G401.6 (cell line): ENCODE measurements around the gene DMGDH.

Experiments used
- FAIRE-seq: peaks from 2 replicates; lab custom pipeline; 2012; peaks lifted over from hg19 to GRCh38; lab: Jason Lieb, UNC

The DMGDH gene

DNA sequence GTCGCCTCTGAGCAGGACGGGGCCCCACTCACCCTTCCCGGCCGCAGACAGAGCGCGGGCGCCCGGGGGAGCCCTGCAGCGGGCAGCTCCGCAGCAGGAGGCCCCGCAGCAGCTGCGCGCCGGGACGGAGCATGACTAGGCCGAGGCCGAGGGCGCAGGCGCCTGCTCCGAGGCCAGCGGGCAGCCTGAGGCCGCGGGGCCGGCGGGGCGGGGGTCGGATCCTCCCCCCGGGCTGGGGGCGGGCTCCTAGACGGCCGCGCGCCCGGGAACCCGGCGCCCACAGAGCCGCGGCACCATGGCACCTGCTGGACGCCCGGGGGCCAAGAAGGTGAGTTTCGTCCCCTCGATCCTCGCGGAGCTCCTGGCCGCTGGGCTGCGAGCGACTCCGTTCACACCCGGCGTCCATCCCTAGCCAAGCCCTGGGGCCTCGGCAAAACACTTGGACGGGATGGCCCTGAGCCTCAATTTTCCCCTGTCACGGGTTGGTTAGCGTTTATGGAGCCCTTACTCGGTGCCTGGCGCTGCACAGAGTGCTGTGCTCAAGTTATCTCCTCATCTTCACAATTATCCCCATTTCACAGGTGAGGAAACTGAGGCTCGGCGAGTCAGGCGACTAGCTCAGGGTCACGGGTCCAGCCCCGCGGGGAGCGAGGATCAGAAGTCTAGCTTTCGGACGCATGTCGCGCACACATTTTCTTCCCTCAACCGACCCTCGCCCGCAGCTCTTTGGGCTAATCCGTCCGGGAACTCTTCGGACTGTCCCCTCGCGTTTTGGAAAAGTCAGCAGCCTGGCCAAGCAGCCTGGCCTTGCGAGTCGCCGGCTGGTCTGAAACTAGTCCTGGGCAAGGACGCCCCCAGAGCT lies at the start of gene DMGDH, which contains the start of gene BHMT2:
TSS of gene DMGDH (minus strand) at position 187 of the 862 bp plus-strand sequence. CDS start at position 133, 54 bp downstream.
TSS of gene BHMT2 (plus strand) at position 280 of the 862 bp plus-strand sequence. CDS start at position 296, 16 bp downstream.
- FAIRE-seq, result no peak

DNA sequence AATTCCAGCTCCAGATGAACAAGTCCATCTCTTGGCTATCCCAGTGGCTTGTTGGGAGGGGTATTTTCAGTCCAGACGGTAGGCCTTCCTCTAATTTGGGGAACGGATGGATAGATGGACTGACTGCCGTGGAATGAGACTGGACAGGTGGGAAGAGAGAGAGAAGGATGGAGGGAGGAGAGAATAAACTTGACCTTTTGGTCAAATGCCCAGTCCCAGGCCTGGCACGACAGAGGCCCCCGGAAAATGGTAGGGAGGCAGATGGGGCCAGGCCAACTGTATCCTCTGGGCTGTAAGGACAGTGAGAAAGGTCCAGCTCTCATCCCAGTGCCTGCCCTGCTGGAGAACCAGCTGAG lies 43.2 kb upstream of the DMGDH start:
- FAIRE-seq, result no peak

DNA sequence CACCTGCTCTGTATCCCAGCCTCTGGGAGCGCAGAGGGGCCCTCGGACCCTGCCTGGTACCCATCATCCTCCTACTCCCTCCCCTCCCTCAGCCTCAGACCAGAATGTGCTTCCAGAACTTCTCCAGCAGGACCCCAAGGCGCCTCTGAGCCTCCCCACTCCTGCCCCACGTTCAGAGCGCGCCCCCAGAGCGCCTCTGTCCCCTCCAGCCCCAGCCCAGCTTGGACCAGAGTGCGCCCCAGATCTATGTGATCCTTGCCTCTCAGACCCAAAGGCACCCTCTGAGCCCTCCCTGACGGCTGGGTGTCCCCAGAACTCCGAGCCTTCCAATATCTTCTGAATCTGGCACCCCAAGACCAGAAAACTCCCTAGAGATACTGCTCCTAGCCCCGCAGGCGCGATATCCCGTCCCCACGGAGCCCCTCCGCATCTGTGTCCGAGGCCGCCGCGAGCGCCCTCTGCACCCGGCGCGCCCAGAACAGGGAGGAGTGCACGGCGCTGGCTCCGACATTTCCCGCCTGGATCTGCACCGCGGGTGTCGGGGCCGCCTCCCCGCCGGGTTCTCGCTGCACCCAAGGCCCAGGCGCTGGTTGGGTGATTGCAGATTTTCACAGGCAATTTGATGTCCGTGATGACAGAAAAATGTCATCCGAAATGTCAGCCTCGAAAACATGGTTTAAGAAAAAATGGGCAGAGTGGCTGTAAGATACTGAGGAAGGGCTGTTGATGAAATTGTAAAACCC lies 42.7 kb upstream of the DMGDH start:
- FAIRE-seq, result no peak

DNA sequence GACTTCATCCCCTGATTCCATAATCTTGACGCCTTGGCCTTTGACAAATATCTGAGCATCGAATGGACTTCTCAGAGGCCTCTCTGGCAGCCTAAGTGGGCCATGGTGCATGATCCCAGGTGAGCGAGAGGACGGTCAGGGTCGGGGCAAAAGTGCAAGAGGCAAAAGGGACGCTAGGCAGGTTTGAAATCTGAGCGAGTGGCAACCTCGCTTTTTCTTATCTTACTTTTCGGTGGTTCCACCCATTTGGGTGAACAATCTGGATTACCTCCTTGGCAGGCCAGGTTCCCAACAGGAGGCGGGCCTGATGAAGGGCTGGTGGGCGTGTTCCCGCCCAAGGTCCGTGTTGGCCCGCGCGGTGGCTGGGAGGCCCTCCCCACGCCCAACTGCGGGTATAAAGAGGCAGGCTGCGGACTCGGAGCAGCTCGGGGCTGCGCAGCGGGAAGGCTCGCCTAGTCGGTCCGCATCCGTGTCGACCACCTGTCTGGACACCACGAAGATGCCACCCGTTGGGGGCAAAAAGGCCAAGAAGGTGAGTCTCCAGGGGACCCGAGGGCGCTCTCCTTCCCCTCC lies 42.0 kb upstream of the DMGDH start, which contains the start of gene BHMT:
TSS of gene BHMT (plus strand) at position 423 of the 573 bp plus-strand sequence. CDS start at position 500, 77 bp downstream.
- no peak for FAIRE-seq

DNA sequence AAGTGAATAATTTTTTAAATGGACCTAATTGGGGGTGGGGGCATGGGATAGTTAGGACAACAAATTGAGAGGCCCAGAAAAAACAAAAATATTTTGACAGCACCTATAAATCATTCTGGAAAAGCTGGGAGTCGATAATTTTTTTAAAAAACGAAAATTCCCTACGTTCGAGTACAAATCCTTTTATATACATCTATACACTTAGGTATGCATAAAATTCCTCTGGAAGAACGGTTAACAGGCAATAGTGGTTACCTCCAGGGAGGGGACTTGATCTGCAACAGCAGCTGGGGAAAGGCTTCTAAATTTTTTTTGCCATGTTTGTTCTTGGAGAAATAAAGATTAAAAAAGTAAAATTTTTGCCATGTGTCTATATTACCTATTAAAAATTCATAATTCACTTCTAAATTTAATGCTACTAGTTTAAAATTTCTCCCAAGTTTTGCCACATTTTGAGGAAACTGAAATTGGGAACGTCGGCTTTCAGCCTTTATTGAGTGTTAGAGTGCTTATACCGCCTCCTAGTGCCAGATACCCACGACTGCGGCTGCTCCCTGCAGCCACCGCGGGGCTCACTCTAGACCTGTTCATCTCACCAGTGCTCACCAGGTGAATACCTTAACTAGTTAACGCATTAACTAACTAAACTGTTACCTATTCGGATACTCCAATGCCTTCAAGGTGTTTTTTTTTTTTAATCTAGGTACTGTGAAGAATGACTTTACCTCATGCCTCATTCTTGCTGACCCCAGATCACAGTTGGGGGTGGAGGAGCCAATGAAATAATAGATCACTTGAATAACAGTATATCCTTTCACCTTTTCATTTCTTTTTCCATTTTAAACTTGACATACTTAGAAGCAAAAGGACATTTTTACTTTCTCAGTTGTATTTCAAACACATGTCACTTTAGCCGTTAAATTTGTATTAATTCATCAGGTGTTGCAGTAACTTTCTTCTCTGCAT lies 40.3 kb upstream of the DMGDH start:
- no peak for FAIRE-seq

DNA sequence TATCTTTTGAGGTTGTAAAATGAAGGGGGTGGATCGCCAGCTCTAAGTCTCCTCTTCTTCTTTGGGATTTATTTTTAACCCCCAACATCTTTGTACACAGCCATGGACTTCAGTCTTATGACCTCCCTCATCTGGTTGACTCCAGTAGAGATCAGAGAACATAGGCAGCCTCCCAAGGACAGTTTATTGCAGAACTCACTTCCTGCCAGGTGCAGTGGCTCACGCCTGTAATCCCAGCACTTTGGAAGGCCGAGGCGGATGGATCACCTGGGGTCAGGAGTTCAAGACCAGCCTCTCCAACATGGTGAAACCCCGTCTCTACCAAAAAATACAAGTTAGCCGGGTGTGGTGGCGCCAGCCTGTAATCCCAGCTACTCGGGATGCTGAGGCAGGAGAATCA lies 39.3 kb upstream of the DMGDH start:
- FAIRE-seq, result no peak

DNA sequence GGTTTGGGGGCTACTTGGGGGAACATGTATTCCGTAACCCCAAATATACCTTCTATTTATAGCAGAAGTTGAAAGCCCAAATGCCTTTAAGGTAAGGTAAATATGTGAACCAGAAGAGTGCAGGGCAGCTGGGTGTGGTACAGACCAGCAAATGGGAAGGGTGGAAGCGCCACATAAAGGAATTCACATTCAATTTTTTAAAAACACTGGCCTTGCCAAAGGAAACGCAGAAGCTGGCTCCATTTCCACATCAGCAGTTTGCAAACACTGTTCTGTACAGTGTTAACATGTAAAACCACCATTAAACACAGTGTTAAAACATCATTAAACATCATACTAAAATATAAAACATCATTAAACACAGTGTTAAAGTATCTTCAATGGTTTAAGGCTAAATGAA lies 38.6 kb upstream of the DMGDH start:
- FAIRE-seq, result no peak

DNA sequence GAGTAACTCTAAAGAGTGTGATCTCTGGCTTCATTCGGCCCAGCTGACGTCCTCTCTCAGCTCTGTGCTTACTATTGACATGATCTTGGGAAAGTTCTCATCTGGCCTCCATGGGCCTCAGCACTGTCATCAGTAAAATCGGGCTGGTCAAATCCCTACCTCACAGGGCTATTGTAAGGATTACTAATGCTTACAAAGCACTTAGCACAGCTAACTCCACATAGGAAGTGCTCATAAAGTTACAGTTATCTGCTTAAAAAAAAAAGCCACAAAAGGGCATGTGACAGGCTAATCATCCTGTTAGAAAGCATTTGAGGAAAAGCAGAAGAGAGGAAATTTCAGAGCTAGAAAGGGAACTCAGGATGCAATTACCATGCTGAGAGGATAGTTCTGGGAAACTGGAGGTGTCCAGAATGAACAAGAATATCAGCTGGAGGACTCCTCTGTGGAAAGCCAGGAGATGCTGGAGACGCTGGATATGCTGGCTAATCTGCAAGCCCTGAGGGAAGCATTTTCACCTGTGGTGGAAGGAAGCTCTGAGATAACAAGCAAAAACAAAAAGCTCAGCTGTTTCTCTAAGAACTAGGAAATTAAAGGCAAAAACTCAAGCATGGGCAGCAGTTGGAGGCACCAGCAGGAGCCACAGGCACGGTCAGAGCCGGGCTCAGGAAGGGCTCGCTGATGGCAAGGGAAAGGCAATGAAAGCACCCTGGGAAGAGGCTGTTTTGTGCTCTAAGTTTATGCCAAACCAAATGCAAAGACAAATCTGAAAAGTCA lies 37.7 kb upstream of the DMGDH start:
- no peak for FAIRE-seq

DNA sequence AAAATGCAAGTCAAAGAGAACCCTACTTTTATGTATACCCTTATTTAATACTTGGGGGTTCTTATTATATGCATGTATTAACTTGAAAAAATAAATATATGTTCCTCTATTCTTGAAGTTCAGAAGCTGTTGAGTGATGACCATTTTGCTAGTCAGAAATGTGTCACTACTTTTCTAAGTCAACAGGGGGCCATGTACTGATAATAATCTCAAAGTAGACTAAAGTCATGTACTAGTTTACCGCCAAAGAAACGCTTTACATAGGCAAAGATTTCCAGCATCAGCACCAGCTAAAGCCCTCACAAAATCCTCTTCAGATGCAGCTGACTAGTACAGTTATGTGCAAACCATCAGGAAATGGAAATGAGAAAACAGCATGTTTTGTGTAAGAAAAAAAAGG lies 36.4 kb upstream of the DMGDH start:
- FAIRE-seq, result no peak

DNA sequence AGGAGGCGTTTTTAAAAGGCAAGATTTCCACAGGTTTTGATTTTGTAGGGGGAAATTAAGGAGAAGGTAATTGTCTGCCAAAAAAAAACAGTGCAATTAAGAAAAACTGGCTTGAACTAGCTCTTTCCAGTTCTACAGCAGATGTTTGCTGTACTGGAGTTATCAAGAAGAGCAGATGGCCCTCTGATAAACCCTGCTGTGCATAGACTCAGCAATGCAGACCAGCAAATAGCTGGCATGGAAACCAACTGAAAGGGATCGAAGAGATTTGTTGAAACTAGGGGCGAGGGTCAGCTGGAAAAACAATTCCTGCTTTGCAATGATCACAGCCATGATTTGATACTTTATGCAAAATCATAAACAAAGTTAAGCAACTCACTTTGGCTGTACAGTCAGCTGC lies 24.3 kb upstream of the DMGDH start:
- no peak for FAIRE-seq

DNA sequence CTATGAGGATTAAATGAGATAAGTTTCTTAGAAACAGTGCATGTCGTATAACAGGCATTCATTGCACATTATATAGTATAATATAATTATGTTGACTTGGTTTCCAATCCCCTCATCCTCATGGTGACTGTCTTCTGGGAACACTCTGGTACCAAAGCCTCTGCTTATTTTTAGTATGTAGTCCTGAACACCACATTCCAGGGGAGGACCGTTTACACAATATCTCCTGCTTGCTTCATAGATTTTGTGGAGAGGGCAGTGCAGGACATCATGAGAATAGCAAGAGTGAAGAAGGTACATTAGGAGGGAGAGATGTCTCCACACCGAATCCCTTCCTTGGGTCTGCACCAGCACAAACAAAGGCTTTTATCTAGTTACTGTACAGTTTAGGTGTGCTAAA lies 21.6 kb upstream of the DMGDH start:
- FAIRE-seq, result no peak

DNA sequence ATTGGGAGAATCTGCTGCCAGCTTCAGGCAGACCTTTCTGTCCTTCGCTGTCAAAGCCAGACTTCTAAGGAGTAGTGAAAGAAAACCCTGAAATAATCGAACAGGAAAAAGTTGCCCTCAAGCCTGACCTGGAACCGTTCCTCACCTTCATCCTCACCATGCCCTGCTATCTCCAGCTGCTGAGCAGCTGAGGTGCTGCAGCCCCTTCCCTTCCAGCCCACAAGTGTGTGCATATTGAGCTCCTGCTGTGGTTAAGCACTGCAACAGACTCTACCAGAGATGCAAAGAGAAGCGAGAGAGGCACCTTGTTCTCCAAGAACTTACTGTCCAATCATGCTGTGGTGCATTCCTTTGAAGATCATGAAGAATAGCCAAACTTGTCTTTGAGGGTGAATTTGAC lies 19.0 kb upstream of the DMGDH start:
- FAIRE-seq, result no peak

DNA sequence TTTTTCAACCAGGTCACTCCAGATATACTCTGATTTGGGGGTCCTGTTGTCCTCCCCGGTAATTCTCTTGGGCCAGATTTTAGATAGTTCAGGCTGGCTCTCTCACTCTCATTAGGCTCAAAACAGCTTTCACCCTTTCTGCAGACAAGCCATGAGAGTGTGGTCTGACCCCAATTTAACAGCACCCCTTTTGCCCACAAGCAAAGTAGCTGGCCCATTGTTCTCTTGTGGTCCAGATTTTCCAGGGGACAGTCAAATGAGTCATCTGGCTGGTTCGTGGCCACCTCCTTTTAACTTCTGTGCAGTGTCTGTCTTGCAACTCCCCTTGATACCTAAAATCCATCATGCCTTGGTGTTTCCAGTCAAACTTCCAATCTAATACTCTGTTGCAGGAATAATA lies 16.6 kb upstream of the DMGDH start:
- no peak for FAIRE-seq

DNA sequence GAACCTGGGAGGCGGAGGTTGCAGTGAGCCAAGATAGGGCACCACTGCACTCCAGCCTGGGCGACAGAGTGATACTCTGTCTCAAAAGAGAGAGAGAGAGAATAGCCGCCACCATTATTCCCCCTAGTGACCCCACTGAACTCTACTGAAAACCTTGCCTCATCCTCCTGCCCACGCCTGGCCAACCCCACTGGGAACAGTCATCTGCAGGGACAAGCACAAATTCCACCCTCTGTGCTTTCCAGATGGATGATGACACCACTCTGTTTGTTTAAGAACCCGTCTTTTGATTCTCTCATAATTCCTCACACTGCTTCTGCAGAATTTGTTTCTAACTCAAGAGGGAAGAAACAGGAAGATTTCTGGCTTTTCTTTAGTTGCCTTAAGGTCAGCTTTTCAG lies 12.3 kb upstream of the DMGDH start:
- no peak for FAIRE-seq

DNA sequence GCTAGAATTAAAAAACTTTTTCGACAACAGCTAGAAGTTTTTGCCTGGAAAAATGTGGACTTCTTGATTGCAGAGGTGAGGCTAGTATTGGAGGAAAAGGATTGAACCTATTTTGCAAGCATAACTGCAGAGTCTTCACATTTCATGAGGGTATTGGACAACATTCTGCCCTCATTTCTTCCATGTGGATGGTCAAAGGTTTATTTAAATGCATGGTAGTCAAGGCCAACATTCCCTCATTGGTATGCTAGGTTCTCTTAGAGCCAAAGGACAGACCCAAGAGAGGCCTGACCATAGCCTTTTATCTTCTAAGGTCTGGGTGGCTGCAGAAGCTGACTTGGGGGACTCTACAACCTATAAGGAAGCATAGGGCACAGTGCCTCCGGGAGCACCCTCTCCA lies 11.3 kb upstream of the DMGDH start:
- no peak for FAIRE-seq

DNA sequence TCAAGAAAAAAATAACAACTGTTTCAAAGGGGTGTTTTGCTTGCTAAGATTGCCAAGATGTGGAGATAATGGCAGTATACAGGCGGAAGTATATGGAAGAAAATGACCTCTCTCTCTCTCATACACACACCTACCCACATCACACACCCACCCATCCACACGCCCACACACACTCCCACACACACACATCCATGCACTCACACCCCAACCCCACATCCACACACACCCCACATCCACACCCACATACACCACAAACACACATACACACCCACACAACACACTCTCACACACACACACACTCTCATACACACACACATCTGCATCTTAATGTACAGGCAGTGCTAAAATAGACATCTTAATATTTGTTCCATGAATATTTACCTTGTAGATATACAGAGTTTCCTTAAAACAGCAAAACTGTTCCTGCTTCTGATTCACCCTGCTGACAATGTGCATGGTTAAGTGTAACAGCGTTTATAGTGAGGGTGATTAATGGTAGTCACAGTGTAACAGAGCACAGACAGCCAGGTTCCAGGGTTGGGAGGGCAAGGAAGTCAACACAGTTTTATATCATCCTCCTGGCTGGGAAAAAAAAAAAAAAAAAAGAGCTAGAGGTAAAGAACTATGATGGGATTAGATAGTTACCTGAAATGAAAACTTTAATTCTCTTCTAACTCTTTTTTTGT lies 8.3 kb upstream of the DMGDH start:
- FAIRE-seq, result no peak

DNA sequence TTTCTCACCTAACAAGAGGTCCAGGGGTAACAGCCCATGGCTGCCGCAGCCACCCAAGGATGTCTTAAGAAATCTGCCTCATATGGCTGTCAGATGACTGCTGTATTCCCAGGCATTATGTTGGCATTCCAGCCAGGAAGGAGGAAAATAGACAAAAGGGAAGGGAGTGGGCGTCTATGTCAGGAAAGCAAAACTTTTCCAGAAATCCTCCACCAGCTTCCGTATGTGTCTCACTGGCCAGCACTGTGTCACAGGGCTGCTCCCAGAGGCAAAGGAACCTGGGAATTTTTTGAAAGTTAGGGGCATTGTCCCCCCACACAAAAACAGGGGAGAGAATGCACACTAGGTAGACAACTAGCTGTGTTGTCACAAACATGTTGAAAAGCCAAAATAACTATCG lies 7.3 kb upstream of the DMGDH start:
- FAIRE-seq, result no peak

DNA sequence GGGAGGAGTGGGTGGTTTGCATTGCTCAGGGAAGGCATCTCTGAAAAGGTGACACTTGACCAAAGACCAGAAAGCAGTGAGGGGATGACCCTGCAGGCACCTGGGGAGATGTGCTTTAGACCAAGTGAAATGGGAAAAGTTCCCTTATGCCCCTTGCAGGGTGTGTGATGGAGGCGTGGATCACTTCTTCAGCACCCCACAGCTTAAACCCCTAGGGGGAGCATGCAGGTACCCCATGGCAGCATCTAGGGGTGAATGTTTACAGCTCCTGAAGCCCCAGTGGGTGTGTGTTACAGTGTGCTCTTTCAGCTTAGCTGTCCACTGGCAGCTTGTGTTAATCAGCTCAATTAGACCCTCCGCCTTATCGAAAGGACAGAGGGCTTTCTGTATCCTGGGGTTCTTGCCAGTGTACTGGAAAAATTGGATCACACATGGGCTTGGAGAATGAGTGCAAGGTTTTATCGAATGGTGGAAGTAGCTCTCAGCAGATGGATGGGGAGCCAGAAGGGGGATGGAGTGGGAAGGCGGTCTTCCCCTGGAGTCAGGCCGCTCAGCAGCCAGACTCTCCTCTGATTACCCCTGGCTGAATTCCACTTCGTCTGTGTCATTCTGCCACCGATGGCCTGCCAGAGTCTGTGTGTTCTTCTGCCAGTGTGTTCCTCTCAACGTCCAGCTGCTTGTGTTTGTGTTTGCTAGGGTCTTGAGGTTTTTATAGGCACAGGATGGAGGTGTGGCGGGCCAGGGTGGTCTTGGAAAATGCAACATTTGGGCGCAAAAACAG lies 6.4 kb upstream of the DMGDH start:
- FAIRE-seq, result no peak

DNA sequence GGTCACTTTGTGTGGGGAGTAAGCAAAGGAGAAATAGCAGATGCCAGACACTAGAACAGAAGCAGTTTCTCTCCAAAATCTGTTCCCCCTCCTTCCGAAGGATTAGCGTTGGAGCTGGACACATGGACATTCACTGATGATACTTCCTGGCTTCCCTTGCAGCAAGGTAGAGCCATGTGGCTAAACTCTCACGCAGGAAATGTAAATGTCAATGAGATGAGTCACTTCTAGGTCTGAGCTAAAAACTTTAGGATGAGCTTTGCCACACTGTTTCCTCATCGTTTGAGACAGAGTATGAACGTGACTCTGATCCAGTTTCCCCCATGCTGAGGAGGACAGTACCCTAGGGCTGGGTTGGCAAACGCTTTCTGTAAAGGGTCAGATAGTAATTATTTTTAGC lies 5.2 kb upstream of the DMGDH start:
- no peak for FAIRE-seq

DNA sequence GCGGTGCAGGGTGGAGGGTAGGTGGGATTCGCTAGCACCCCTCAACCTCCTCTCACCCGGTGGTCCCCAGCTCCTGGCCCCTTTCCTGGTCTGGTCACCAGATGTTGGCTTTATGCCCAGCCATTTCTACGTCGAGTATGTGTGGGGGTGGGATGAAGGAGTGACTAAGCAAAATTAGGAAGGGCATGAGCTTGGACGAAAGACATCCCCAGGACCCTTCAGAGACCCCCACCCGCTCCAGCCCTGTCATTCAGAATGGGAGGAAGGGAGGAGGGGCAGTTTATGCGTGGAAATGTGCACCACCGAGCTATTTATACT lies 835 bp upstream of the DMGDH start:
- FAIRE-seq, result no peak
